Neuronal stem cell (in vitro differentiated cells): ENCODE data around the gene HPGDS.

Experiments used
- DNase-seq: peaks from one replicate; pipeline ENCODE4 v3.0.0-alpha.2; 2013; ENCODE audit warnings: low spot score
- H2AFZ ChIP-seq: one replicate; pipeline ENCODE4 v1.6.1; 2013; ENCODE audit warnings: mild to moderate bottlenecking, low read length, inconsistent platforms
- H2AK5ac ChIP-seq: 2 replicates; pipeline ENCODE4 v1.6.1; 2013; ENCODE audit warnings: low read depth, mild to moderate bottlenecking, inconsistent platforms, low read length, moderate library complexity, mixed read lengths
- H2BK120ac ChIP-seq: 2 replicates; pipeline ENCODE4 v1.6.1; 2013; ENCODE audit warnings: low read depth, mild to moderate bottlenecking, inconsistent platforms, low read length, moderate library complexity, mixed read lengths
- H2BK12ac ChIP-seq: one replicate; pipeline ENCODE4 v1.6.1; 2013; ENCODE audit warnings: low read length, inconsistent platforms
- H2BK15ac ChIP-seq: 2 replicates; pipeline ENCODE4 v1.6.1; 2013; ENCODE audit warnings: mild to moderate bottlenecking, low read length, inconsistent platforms, mixed read lengths
- H2BK5ac ChIP-seq: one replicate; pipeline ENCODE4 v1.6.1; 2013; ENCODE audit warnings: inconsistent platforms, mild to moderate bottlenecking, low read length, moderate library complexity
- H3K14ac ChIP-seq: one replicate; pipeline ENCODE4 v1.6.1; 2013; ENCODE audit warnings: low read length, inconsistent platforms
- H3K18ac ChIP-seq: 2 replicates; pipeline ENCODE4 v1.6.1; 2013; ENCODE audit warnings: low read length, inconsistent platforms
- H3K23ac ChIP-seq: 2 replicates; pipeline ENCODE4 v1.6.1; 2013; ENCODE audit warnings: low read depth, mild to moderate bottlenecking, mixed read lengths, low read length, inconsistent platforms; ENCODE audit not compliant: poor library complexity
- H3K27ac ChIP-seq: replicated peaks from 3 replicates; pipeline ENCODE4 v1.5.1; 2013; ENCODE audit warnings: low read length, inconsistent platforms
- H3K27me3 ChIP-seq, 3 experiments: 2 replicates each; pipeline ENCODE4 v1.6.1; 2013; ENCODE audit warnings: low read length in 3 of 3, mild to moderate bottlenecking in 2 of 3, inconsistent platforms in 1 of 3, low read depth in 1 of 3, mixed read lengths in 1 of 3, moderate library complexity in 1 of 3; ENCODE audit not compliant: control insufficient read depth in 3 of 3, insufficient read depth in 3 of 3
- H3K36me3 ChIP-seq, 2 donors: replicated peaks in 1 of 2; 2 replicates each; pipeline ENCODE4 v1.6.1; 2013; ENCODE audit warnings: low read length in 2 of 2; ENCODE audit not compliant: control insufficient read depth in 2 of 2, insufficient read depth in 2 of 2
- H3K4ac ChIP-seq: 2 replicates; pipeline ENCODE4 v1.6.1; 2013; ENCODE audit warnings: inconsistent platforms, mild to moderate bottlenecking, low read length, moderate library complexity
- H3K4me1 ChIP-seq, 2 donors: 1 replicate in 1 of 2; 2 replicates in 1 of 2; pipeline ENCODE4 v1.6.1; 2013; ENCODE audit warnings: low read length in 2 of 2, low read depth in 1 of 2; ENCODE audit not compliant: control insufficient read depth in 2 of 2, insufficient read depth in 1 of 2
- H3K4me2 ChIP-seq: one replicate; pipeline ENCODE4 v1.6.1; 2013; ENCODE audit warnings: mild to moderate bottlenecking, low read length, inconsistent platforms; ENCODE audit not compliant: insufficient read depth, poor library complexity, severe bottlenecking
- H3K4me3 ChIP-seq, 2 donors: 2 replicates each; pipeline ENCODE4 v1.5.1; 2013; ENCODE audit warnings: low read length in 2 of 2, mild to moderate bottlenecking in 2 of 2, inconsistent platforms in 1 of 2, moderate library complexity in 1 of 2
- H3K79me1 ChIP-seq: one replicate; pipeline ENCODE4 v1.6.1; 2013; ENCODE audit warnings: low read depth, mild to moderate bottlenecking, inconsistent platforms, low read length, moderate library complexity
- H3K9ac ChIP-seq: one replicate; pipeline ENCODE4 v1.6.1; 2013; ENCODE audit warnings: mild to moderate bottlenecking, low read depth, low read length, inconsistent platforms; ENCODE audit not compliant: poor library complexity
- H3K9me3 ChIP-seq, 2 donors: replicated peaks in 1 of 2; 2 replicates each; pipeline versions ENCODE3 to v1.6.1; 2013; ENCODE audit warnings: low read length in 2 of 2, mild to moderate bottlenecking in 2 of 2, inconsistent platforms in 1 of 2, low read depth in 1 of 2, mixed read lengths in 1 of 2, moderate library complexity in 1 of 2; ENCODE audit not compliant: control insufficient read depth in 2 of 2, insufficient read depth in 1 of 2
- H4K8ac ChIP-seq: one replicate; pipeline ENCODE4 v1.6.1; 2013; ENCODE audit warnings: low read depth, mild to moderate bottlenecking, inconsistent platforms, low read length, moderate library complexity
- H4K91ac ChIP-seq: one replicate; pipeline ENCODE4 v1.6.1; 2013; ENCODE audit warnings: low read length, low read depth, mild to moderate bottlenecking, inconsistent platforms; ENCODE audit not compliant: poor library complexity
- WGBS, 2 donors: extraction: QIAGEN DNeasy Blood & Tissue Kit; methylation state at CpG; one replicate each; pipeline ENCODE4 v1.1.7; 2013; ENCODE audit warnings: missing lambda C conversion rate in 2 of 2, mixed read lengths in 1 of 2; ENCODE audit not compliant: insufficient read length in 2 of 2, insufficient replicate concordance in 1 of 2; ENCODE audit errors: extremely low coverage in 2 of 2; 5-methylcytosine and 5-hydroxymethylcytosine counted together

Gene HPGDS

DNA sequence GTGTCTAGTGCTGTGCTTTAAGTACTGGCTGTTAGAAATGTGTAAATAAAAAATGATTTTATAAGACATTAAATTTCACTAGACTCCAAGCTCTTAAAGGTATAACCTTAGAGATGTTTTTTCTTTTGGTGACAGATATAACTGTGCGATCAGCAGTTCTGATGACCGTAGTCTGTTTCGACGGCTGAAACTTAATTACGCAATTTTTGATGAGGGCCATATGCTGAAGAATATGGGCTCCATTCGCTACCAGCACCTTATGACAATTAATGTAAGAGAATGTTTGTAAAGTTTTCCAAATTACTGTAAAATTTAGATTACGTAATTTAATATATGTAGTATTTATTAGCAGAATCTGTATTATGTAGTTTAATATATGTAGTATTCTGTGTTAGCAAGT, 66.4 kb downstream of the HPGDS start:
- H2BK120ac ChIP-seq = no peak overlapping the region
- H3K4me1 ChIP-seq = no peaks in the 10 kb centered on the region
- no peak overlapping the region for H2BK15ac ChIP-seq
- no peak for DNase-seq
- H3K27me3 ChIP-seq = no peaks in the 10 kb centered on the region
- no peak overlapping the region for H3K14ac ChIP-seq
- no peak overlapping the region for H3K23ac ChIP-seq
- H4K8ac ChIP-seq = no peak overlapping the region
- no peak overlapping the region for H4K91ac ChIP-seq
- no peaks in the 10 kb centered on the region for H3K79me1 ChIP-seq
- WGBS, 2 donors = no CpG with 5 or more reads among the region's 7 CpGs
- no peak overlapping the region for H2AK5ac ChIP-seq
- no peak overlapping the region for H2AFZ ChIP-seq
- H2BK5ac ChIP-seq = no peak overlapping the region
- no peak overlapping the region for H3K27ac ChIP-seq
- H3K4ac ChIP-seq = no peak overlapping the region
- H3K4me3 ChIP-seq = no peak overlapping the region
- H3K36me3 ChIP-seq = peaks cover 11 to 99% of the 10 kb centered on the region in 2 donors
- H3K18ac ChIP-seq = no peak overlapping the region
- no peak overlapping the region for H2BK12ac ChIP-seq
- H3K9ac ChIP-seq = no peak overlapping the region
- no peak overlapping the region for H3K4me2 ChIP-seq
- H3K9me3 ChIP-seq = peaks cover 0 to 5% of the 10 kb centered on the region in 2 donors

DNA sequence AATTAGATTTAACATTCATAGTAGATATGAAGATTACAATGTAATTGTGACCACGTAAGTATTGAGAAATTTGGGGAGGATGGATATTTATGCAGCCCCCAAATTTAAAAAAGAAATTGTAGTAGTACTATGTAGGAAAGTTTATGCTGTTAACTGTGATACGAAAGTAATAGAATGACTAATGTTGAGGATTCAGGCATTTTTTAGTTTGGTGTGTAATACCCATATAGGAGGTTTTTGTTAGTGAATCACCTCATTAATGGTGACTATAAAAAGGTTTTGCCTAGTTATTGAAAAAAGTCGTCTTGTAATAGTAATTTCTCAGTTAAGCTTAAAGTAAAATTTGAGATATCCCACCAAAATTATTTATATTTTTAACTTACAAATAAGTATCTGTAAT, 67.7 kb downstream of the HPGDS start:
- Histone ChIP-seq H3K79me1 (no peaks in the 10 kb centered on the region), H3K36me3 (peaks cover 11 to 99% of the 10 kb centered on the region in 2 donors), H3K4me2 (no peak overlapping the region), H3K27me3 (no peaks in the 10 kb centered on the region), H3K27ac (no peak overlapping the region), H2BK5ac (no peak overlapping the region), H3K9ac (no peak overlapping the region), H3K18ac (no peak overlapping the region), H2AK5ac (no peak overlapping the region), H3K4me1 (no peaks in the 10 kb centered on the region), H2BK12ac (no peak overlapping the region), H3K9me3 (no peaks in the 10 kb centered on the region), H2BK120ac (no peak overlapping the region), H4K8ac (no peak overlapping the region), H3K4me3 (no peak overlapping the region), H3K14ac (no peak overlapping the region), H3K23ac (no peak overlapping the region), H2BK15ac (no peak overlapping the region), H2AFZ (no peak overlapping the region), H4K91ac (no peak overlapping the region), H3K4ac (no peak overlapping the region)
- no peak for DNase-seq
- WGBS, 2 donors = no CpG with 5 or more reads among the region's 3 CpGs

DNA sequence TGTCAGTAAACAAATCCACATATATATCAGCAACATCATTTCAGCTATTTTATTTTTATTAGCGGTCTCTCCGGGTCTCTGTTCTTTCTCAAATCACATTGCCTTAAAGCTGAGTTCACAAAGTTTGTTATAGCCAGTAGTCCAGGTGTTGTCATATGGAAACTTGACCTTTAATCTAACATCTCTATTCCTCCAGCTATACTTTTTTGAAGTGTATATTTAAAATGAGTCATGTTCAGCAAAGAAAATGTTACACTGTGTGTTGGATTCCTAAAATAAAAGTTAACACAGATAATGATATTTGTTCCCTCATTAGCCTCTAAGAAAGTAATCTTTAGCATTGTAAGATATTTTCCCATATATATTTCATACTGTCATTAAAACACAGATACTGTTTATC, 71.4 kb downstream of the HPGDS start:
- no peaks in the 10 kb centered on the region for H3K27me3 ChIP-seq
- DNase-seq = no peak
- no peak overlapping the region for H2BK120ac ChIP-seq
- no peak overlapping the region for H3K9ac ChIP-seq
- no peak overlapping the region for H3K18ac ChIP-seq
- H4K8ac ChIP-seq = no peak overlapping the region
- H2BK15ac ChIP-seq = no peak overlapping the region
- H3K4me3 ChIP-seq = no peak overlapping the region
- no peaks in the 10 kb centered on the region for H3K4me1 ChIP-seq
- no peak overlapping the region for H2BK5ac ChIP-seq
- H4K91ac ChIP-seq = no peak overlapping the region
- no peak overlapping the region for H3K14ac ChIP-seq
- H3K79me1 ChIP-seq = no peaks in the 10 kb centered on the region
- H3K4me2 ChIP-seq = no peak overlapping the region
- no peak overlapping the region for H2AK5ac ChIP-seq
- no peak overlapping the region for H2AFZ ChIP-seq
- H2BK12ac ChIP-seq = no peak overlapping the region
- H3K36me3 ChIP-seq = peaks cover 6 to 99% of the 10 kb centered on the region in 2 donors
- no peaks in the 10 kb centered on the region for H3K9me3 ChIP-seq
- H3K4ac ChIP-seq = no peak overlapping the region
- no CpG with 5 or more reads among the region's 2 CpGs for WGBS, 2 donors
- no peak overlapping the region for H3K27ac ChIP-seq
- no peak overlapping the region for H3K23ac ChIP-seq

DNA sequence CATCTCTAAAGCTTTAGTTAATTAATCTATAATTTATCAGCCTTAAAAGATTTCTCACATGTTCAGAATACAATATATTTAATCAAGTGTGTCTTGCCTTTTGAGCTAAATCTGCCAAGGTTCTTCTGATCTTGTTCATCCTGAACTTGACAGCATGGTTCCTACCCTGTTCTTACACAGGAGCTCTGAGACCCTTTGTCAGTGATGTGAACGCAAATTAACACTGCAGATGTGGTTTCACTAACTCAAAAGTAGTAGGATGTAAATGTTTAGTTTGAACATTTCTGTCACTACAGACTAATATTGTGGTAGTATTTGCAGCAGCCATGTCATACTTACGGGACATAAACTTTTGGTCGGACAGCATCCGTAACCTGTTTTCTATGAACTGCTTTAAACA, 75.6 kb downstream of the HPGDS start:
- H2AFZ ChIP-seq = no peak overlapping the region
- no peak overlapping the region for H2BK15ac ChIP-seq
- no peak overlapping the region for H3K14ac ChIP-seq
- no peaks in the 10 kb centered on the region for H3K79me1 ChIP-seq
- H3K4me3 ChIP-seq = no peak overlapping the region
- H3K27ac ChIP-seq = no peak overlapping the region
- no peak overlapping the region for H2AK5ac ChIP-seq
- no peaks in the 10 kb centered on the region for H3K27me3 ChIP-seq
- no peaks in the 10 kb centered on the region for H3K4me1 ChIP-seq
- H3K9ac ChIP-seq = no peak overlapping the region
- H3K9me3 ChIP-seq = no peaks in the 10 kb centered on the region
- no peak overlapping the region for H3K4ac ChIP-seq
- H3K4me2 ChIP-seq = no peak overlapping the region
- no peak overlapping the region for H2BK5ac ChIP-seq
- no peak overlapping the region for H3K23ac ChIP-seq
- no peak for DNase-seq
- H4K91ac ChIP-seq = no peak overlapping the region
- H2BK120ac ChIP-seq = no peak overlapping the region
- H3K36me3 ChIP-seq = peaks cover 2 to 98% of the 10 kb centered on the region in 2 donors
- H2BK12ac ChIP-seq = no peak overlapping the region
- no peak overlapping the region for H3K18ac ChIP-seq
- no peak overlapping the region for H4K8ac ChIP-seq
- WGBS, 2 donors = no CpG with 5 or more reads among the region's 4 CpGs
